SK-N-SH (cell line): ENCODE measurements around the gene DDX25. TPM values are rescaled to one million over a fixed set of nuclear protein-coding genes. Genes with fewer than 3 reads are reported as not detected.

ENCODE experiments used
- CTCF ChIA-PET: fragments of 300-600, 350-600 bp; formaldehyde crosslinking; extraction: SDS; loops from one replicate; lab custom pipeline; 2021; lab: Yijun Ruan, JAX
- POLR2A ChIA-PET: fragments of 350-600 bp; sonication (Branson Sonifier 250); formaldehyde crosslinking; extraction: SDS; loops from one replicate; lab custom pipeline; 2020; ENCODE audit warnings: antibody characterized with exemption, inconsistent platforms; lab: Yijun Ruan, JAX
- DNase-seq: peaks from one replicate; pipeline ENCODE4 v3.0.0; 2012
- H2AFZ ChIP-seq: fragments of 200-600 bp; sonication (generic); 2 replicates; pipeline ENCODE4 v1.8.1; 2016; ENCODE audit warnings: antibody characterized with exemption, mild to moderate bottlenecking, low read depth
- H3F3A ChIP-seq: fragments of 200-600 bp; sonication (generic); replicated peaks from 2 replicates; pipeline ENCODE3; 2016; ENCODE audit warnings: antibody characterized with exemption, mild to moderate bottlenecking; ENCODE audit not compliant: insufficient read depth
- H3K27ac ChIP-seq, 2 experiments: fragments of 200-500 bp in 1 of 2; fragments of 200-600 bp in 1 of 2; sonication (Bioruptor generic) in 1 of 2; sonication (generic), shearing (Covaris generic) in 1 of 2; 2 replicates each; pipeline versions ENCODE4 v1.5.1 to v1.6.1; 2014 to 2016; ENCODE audit warnings: low read depth in 2 of 2, inconsistent platforms in 1 of 2, low read length in 1 of 2, mild to moderate bottlenecking in 1 of 2, mixed read lengths in 1 of 2
- H3K27me3 ChIP-seq: fragments of 200-600 bp; sonication (generic), shearing (Covaris generic); 2 replicates; pipeline ENCODE4 v1.6.1; 2016; ENCODE audit warnings: mixed run types; ENCODE audit not compliant: insufficient read depth
- H3K36me3 ChIP-seq, 2 experiments: fragments of 200-500 bp in 1 of 2; fragments of 200-600 bp in 1 of 2; sonication (Bioruptor generic) in 1 of 2; sonication (generic) in 1 of 2; replicated peaks in 1 of 2; 2 replicates each; pipeline versions ENCODE3 to v1.5.1; 2014 to 2016; ENCODE audit warnings: low read length in 1 of 2, mild to moderate bottlenecking in 1 of 2; ENCODE audit not compliant: insufficient read depth in 2 of 2, control insufficient read depth in 1 of 2
- H3K4me1 ChIP-seq, 2 experiments: fragments of 200-500 bp in 1 of 2; fragments of 200-600 bp in 1 of 2; sonication (Bioruptor generic) in 1 of 2; sonication (generic), shearing (Covaris generic) in 1 of 2; 2 replicates each; pipeline versions ENCODE4 v1.5.1 to v1.6.1; 2014 to 2016; ENCODE audit warnings: low read depth in 1 of 2, low read length in 1 of 2, mixed run types in 1 of 2; ENCODE audit not compliant: insufficient read depth in 2 of 2, control insufficient read depth in 1 of 2
- H3K4me2 ChIP-seq: fragments of 200-600 bp; sonication (generic), shearing (Covaris generic); 2 replicates; pipeline ENCODE4 v1.6.1; 2017; ENCODE audit warnings: mixed run types
- H3K4me3 ChIP-seq, 2 experiments: fragments of 200-500 bp in 1 of 2; fragments of 200-600 bp in 1 of 2; sonication (Bioruptor generic) in 1 of 2; sonication (generic), shearing (Covaris generic) in 1 of 2; 2 replicates each; pipeline versions ENCODE4 v1.5.1 to v1.8.1; 2014 to 2016; ENCODE audit warnings: low read depth in 2 of 2, inconsistent platforms in 1 of 2, low read length in 1 of 2, mild to moderate bottlenecking in 1 of 2, mixed read lengths in 1 of 2, moderate library complexity in 1 of 2
- H3K79me2 ChIP-seq: fragments of 200-600 bp; sonication (generic); 2 replicates; pipeline ENCODE4 v1.8.1; 2017; ENCODE audit warnings: mild to moderate bottlenecking; ENCODE audit not compliant: insufficient read depth
- H3K9ac ChIP-seq: fragments of 200-600 bp; sonication (generic); 2 replicates; pipeline ENCODE4 v1.6.1; 2017; ENCODE audit warnings: mixed run types
- H3K9me2 ChIP-seq: fragments of 200-600 bp; sonication (generic); 2 replicates; pipeline ENCODE4 v1.6.1; 2017; ENCODE audit warnings: mixed run types
- H3K9me3 ChIP-seq: fragments of 200-600 bp; sonication (generic); 2 replicates; pipeline ENCODE4 v1.6.1; 2017; ENCODE audit warnings: mixed run types, mild to moderate bottlenecking, moderate library complexity
- H4K20me1 ChIP-seq: fragments of 200-600 bp; sonication (generic); 2 replicates; pipeline ENCODE4 v1.6.1; 2017; ENCODE audit warnings: mild to moderate bottlenecking, mixed run types; ENCODE audit not compliant: insufficient read depth
- CHD2 ChIP-seq: fragments of 150-350 bp; IDR thresholded peaks from 2 replicates; pipeline ENCODE4 v1.6.1; 2018; ENCODE audit warnings: low read length; ENCODE audit not compliant: partially characterized antibody
- CTCF ChIP-seq: fragments of 200-600 bp; sonication (generic); IDR thresholded peaks from 2 replicates; pipeline ENCODE4 v1.6.1; 2017; ENCODE audit warnings: antibody characterized with exemption, mild to moderate bottlenecking, moderate library complexity
- EP300 ChIP-seq, 2 experiments: IDR thresholded peaks; 2 replicates each; pipeline versions ENCODE4 v1.4.0 to v1.6.1; 2012; ENCODE audit warnings: borderline replicate concordance in 1 of 2, low read depth in 1 of 2, low read length in 1 of 2
- EZH2phosphoT487 ChIP-seq: fragments of 200-600 bp; sonication (generic); IDR thresholded peaks from 2 replicates; pipeline ENCODE4 v1.6.1; 2017; ENCODE audit warnings: low read depth, mixed run types, mild to moderate bottlenecking, antibody characterized with exemption, moderate library complexity, borderline replicate concordance
- FOSL2 ChIP-seq: IDR thresholded peaks from 2 replicates; pipeline ENCODE4 v1.4.0; 2012; ENCODE audit warnings: low read depth, mild to moderate bottlenecking, moderate library complexity, borderline replicate concordance
- FOXM1 ChIP-seq: IDR thresholded peaks from 2 replicates; pipeline ENCODE4 v1.4.0; 2012; ENCODE audit warnings: low read depth, mild to moderate bottlenecking
- GATA2 ChIP-seq: sonication (generic); formaldehyde crosslinking; IDR thresholded peaks from 2 replicates; pipeline ENCODE4 v1.5.0; 2020; ENCODE audit warnings: mild to moderate bottlenecking, missing genetic modification reagents
- MAX ChIP-seq: IDR thresholded peaks from 2 replicates; pipeline ENCODE4 v1.4.0; 2012; ENCODE audit warnings: low read depth
- MEF2A ChIP-seq: IDR thresholded peaks from 2 replicates; pipeline ENCODE4 v1.4.0; 2012; ENCODE audit warnings: low read depth, borderline replicate concordance
- MXI1 ChIP-seq: IDR thresholded peaks from 2 replicates; pipeline ENCODE4 v1.6.1; 2012; ENCODE audit warnings: mild to moderate bottlenecking, low read depth, low read length, improper control_type of control experiment
- RFX5 ChIP-seq: IDR thresholded peaks from 2 replicates; pipeline ENCODE4 v1.6.1; 2012; ENCODE audit warnings: mild to moderate bottlenecking, improper control_type of control experiment, low read length
- SIN3A ChIP-seq: IDR thresholded peaks from 2 replicates; pipeline ENCODE4 v1.6.1; 2012; ENCODE audit warnings: low read depth, mild to moderate bottlenecking, low read length, moderate library complexity, borderline replicate concordance
- TCF12 ChIP-seq: IDR thresholded peaks from 2 replicates; pipeline ENCODE4 v1.4.0; 2012
- TEAD4 ChIP-seq: IDR thresholded peaks from 2 replicates; pipeline ENCODE4 v1.4.0; 2012; ENCODE audit warnings: mild to moderate bottlenecking, borderline replicate concordance; ENCODE audit not compliant: insufficient read depth
- USF1 ChIP-seq: IDR thresholded peaks from 2 replicates; pipeline ENCODE4 v1.4.0; 2012; ENCODE audit warnings: low read depth, borderline replicate concordance
- USF2 ChIP-seq: fragments of 150-350 bp; IDR thresholded peaks from 2 replicates; pipeline ENCODE4 v1.6.1; 2017; ENCODE audit warnings: antibody characterized with exemption, low read length, low read depth, borderline replicate concordance
- YY1 ChIP-seq: IDR thresholded peaks from 2 replicates; pipeline ENCODE4 v1.4.0; 2012; ENCODE audit warnings: low read depth, mild to moderate bottlenecking
- WGBS: methylation state at CpG from one replicate; pipeline ENCODE4 v1.1.6; 2017; ENCODE audit warnings: low lambda C conversion rate; 5-methylcytosine and 5-hydroxymethylcytosine counted together
- polyA plus RNA-seq, 3 experiments: library from polyadenylated mRNA; depleted of rRNA; stranded (reverse); fragments of >200 nt; gene quantifications; 2 replicates each; pipeline ENCODE4 v1.2.3, GENCODE V29; 2012

DDX25 gene
- polyA plus RNA-seq, 1 of the 3 experiments (the other 2 are of a cell fraction) = 0.12 TPM

GRCh38 chr11:125932301-125932700 is 28.0 kb downstream of the DDX25 start:
- no peak overlapping the region for H3K9ac ChIP-seq
- no peaks in the 10 kb centered on the region for H3F3A ChIP-seq
- no peak overlapping the region for H2AFZ ChIP-seq
- no peaks in the 10 kb centered on the region for H4K20me1 ChIP-seq
- H3K9me3 ChIP-seq = no peaks in the 10 kb centered on the region
- 100% methylated on average over 2 of the region's 9 CpGs for WGBS
- H3K27me3 ChIP-seq = 0 out of 2 replicates have a peak, but pooled peaks cover 6% of the 10 kb centered on the region
- CTCF ChIA-PET = interaction anchor here (1.1 to 4.2 kb wide), 5 partner anchors 9 to 262 kb away, joined by 3 to 26 read pairs (median 6); no protein-coding TSS in a partner anchor
- no peaks in the 10 kb centered on the region for H3K36me3 ChIP-seq
- no peak overlapping the region for H3K4me2 ChIP-seq
- H3K4me1 ChIP-seq = peaks cover 0 to 20% of the 10 kb centered on the region in 2 experiments; a peak in 2 of 4 replicates
- H3K27ac ChIP-seq = no peak overlapping the region
- no peaks in the 10 kb centered on the region for H3K9me2 ChIP-seq
- H3K4me3 ChIP-seq = no peak overlapping the region
- TF ChIP-seq MXI1 (no peak), FOXM1 (no peak), EP300 (IDR thresholded peaks at IDR 0.05; ENCODE audit: borderline replicate concordance in 1 of 2, low read depth in 1 of 2, low read length in 1 of 2) (no peak), FOSL2 (no peak), SIN3A (no peak), MAX (no peak), YY1 (no peak), CTCF (no peak), RFX5 (no peak)
- TF ChIP-seq, all 33 proteins: peak for 0
- no peaks in the 10 kb centered on the region for H3K79me2 ChIP-seq
- POLR2A ChIA-PET = no interaction called here
- DNase-seq = no peak

GRCh38 chr11:125933030-125933813 is 28.9 kb downstream of the DDX25 start:
- no peaks in the 10 kb centered on the region for H3F3A ChIP-seq
- ChIA-PET CTCF (interaction anchor here (1.1 to 4.2 kb wide), 3 partner anchors 9 to 128 kb away, joined by 3 to 26 read pairs (median 17); no protein-coding TSS in a partner anchor), POLR2A (no interaction called here)
- no peaks in the 10 kb centered on the region for H3K9me3 ChIP-seq
- no peak overlapping the region for H2AFZ ChIP-seq
- H4K20me1 ChIP-seq = no peaks in the 10 kb centered on the region
- no peaks in the 10 kb centered on the region for H3K9me2 ChIP-seq
- no peak overlapping the region for H3K4me2 ChIP-seq
- WGBS = 69% methylated on average over 10 of the region's 12 CpGs
- H3K79me2 ChIP-seq = no peaks in the 10 kb centered on the region
- H3K9ac ChIP-seq = no peak overlapping the region
- DNase-seq = no peak
- H3K4me3 ChIP-seq = no peak overlapping the region
- peaks cover 0 to 20% of the 10 kb centered on the region in 2 experiments; a peak in 2 of 4 replicates for H3K4me1 ChIP-seq
- 0 out of 2 replicates have a peak, but pooled peaks cover 6% of the 10 kb centered on the region for H3K27me3 ChIP-seq
- H3K36me3 ChIP-seq = no peaks in the 10 kb centered on the region
- H3K27ac ChIP-seq = no peak overlapping the region
- no peak for TF ChIP-seq MEF2A
- TF ChIP-seq GATA2 (CRISPR knock-in tag) = no peak
- TF ChIP-seq CHD2 = no peak
- no peak for TF ChIP-seq TEAD4
- TF ChIP-seq USF1 = no peak
- TF ChIP-seq FOSL2 = no peak
- TF ChIP-seq FOXM1 = no peak
- no peak for TF ChIP-seq USF2
- no peak for TF ChIP-seq YY1
- no peak for TF ChIP-seq EZH2phosphoT487
- no peak for TF ChIP-seq MXI1
- no peak for TF ChIP-seq TCF12
